ENCODE results near the gene DNTT.

GRCh38 chr10:96324447-96324846 is 20.2 kb downstream of the DNTT start:
- TF ChIP-seq ZNF274 (IDR thresholded peaks at IDR 0.05; ENCODE audit: low read depth, low read length) (no peak), YY1 (IDR thresholded peaks at IDR 0.05; ENCODE audit: insufficient read depth, insufficient read length) (no peak)

All from NT2/D1 (cell line).